ENCODE measurements around the gene SLC2A6.

GRCh38 chr9:133458643-133459312 is 20.1 kb downstream of the SLC2A6 start:
- TF ChIP-seq GABPA (IDR thresholded peaks at IDR 0.05; ENCODE audit: low read depth) (no peak), CTCF (IDR thresholded peaks at IDR 0.05; ENCODE audit: insufficient read depth, low read length) (no peak), POLR2AphosphoS5 (IDR thresholded peaks at IDR 0.05; ENCODE audit: low read depth) (no peak), REST (IDR thresholded peaks at IDR 0.05; ENCODE audit: insufficient replicate concordance, low read depth) (no peak)

Measured in HL-60 (cell line).